HepG2 (cell line): ENCODE data around the gene SYNC. TPM values are rescaled to one million over a fixed set of nuclear protein-coding genes. Genes with fewer than 3 reads are reported as not detected.

Experiments used
- ATF5 ChIP-seq: sonication (generic); formaldehyde crosslinking; IDR thresholded peaks from 2 replicates; pipeline ENCODE4 v1.4.0; 2020; ENCODE audit warnings: mild to moderate bottlenecking, low read depth, missing genetic modification reagents
- CEBPG ChIP-seq: IDR thresholded peaks from 2 replicates; pipeline ENCODE4 v1.6.1; 2016
- FIP1L1 ChIP-seq: fragments of 200-400 bp; formaldehyde crosslinking; IDR thresholded peaks from 2 replicates; pipeline ENCODE4 v1.6.1; 2018; ENCODE audit warnings: low read depth, mild to moderate bottlenecking, low read length, moderate library complexity, borderline replicate concordance; ENCODE audit not compliant: insufficient read depth
- FOXC1 ChIP-seq: sonication (generic); formaldehyde crosslinking; IDR thresholded peaks from 2 replicates; pipeline ENCODE4 v1.8.0; 2022; ENCODE audit warnings: mild to moderate bottlenecking, missing genetic modification reagents, borderline replicate concordance
- GABPA ChIP-seq, 2 experiments: IDR thresholded peaks; 2 replicates each; pipeline ENCODE4 v1.6.1; 2011 to 2016; ENCODE audit warnings: low read depth in 2 of 2, low read length in 1 of 2, missing biosample characterization in 1 of 2, missing genetic modification characterization in 1 of 2
- KDM6A ChIP-seq: IDR thresholded peaks from 2 replicates; pipeline ENCODE4 v1.6.1; 2016; ENCODE audit warnings: low read depth
- LCORL ChIP-seq, 2 experiments: fragments of 450-650 bp in 1 of 2; sonication (generic) in 1 of 2; formaldehyde crosslinking in 1 of 2; IDR thresholded peaks; 2 replicates each; pipeline versions ENCODE4 v1.5.0 to v1.6.1; 2017 to 2020; ENCODE audit warnings: antibody characterized with exemption in 1 of 2, missing genetic modification reagents in 1 of 2
- NFKB2 ChIP-seq: sonication (generic); formaldehyde crosslinking; IDR thresholded peaks from 2 replicates; pipeline ENCODE4 v1.4.0; 2020; ENCODE audit warnings: missing genetic modification reagents, borderline replicate concordance
- SOX5 ChIP-seq: IDR thresholded peaks from 2 replicates; pipeline ENCODE4 v1.6.1; 2016; ENCODE audit warnings: borderline replicate concordance
- SP4 ChIP-seq: sonication (generic); formaldehyde crosslinking; IDR thresholded peaks from 2 replicates; pipeline ENCODE4 v1.8.1; 2023; ENCODE audit warnings: mild to moderate bottlenecking, missing genetic modification reagents
- TOE1 ChIP-seq: sonication (generic); formaldehyde crosslinking; IDR thresholded peaks from 2 replicates; pipeline ENCODE4 v1.4.0; 2020; ENCODE audit warnings: mild to moderate bottlenecking, missing genetic modification reagents
- ZBTB25 ChIP-seq: IDR thresholded peaks from 2 replicates; pipeline ENCODE4 v1.6.1; 2018; ENCODE audit warnings: missing genetic modification reagents
- ZBTB38 ChIP-seq: sonication (generic); formaldehyde crosslinking; IDR thresholded peaks from 2 replicates; pipeline ENCODE4 v1.5.1; 2020; ENCODE audit warnings: mild to moderate bottlenecking, missing genetic modification reagents
- ZFP41 ChIP-seq: sonication (generic); formaldehyde crosslinking; IDR thresholded peaks from 2 replicates; pipeline ENCODE4 v1.4.0; 2020; ENCODE audit warnings: mild to moderate bottlenecking, missing genetic modification reagents, borderline replicate concordance
- ZNF333 ChIP-seq: sonication (generic); formaldehyde crosslinking; IDR thresholded peaks from 2 replicates; pipeline ENCODE4 v1.4.0; 2020; ENCODE audit warnings: mild to moderate bottlenecking, missing genetic modification reagents, borderline replicate concordance
- ZNF501 ChIP-seq: sonication (generic); formaldehyde crosslinking; IDR thresholded peaks from 2 replicates; pipeline ENCODE4 v1.5.1; 2020; ENCODE audit warnings: mild to moderate bottlenecking, moderate library complexity, missing genetic modification reagents
- ZNF543 ChIP-seq: sonication (generic); formaldehyde crosslinking; IDR thresholded peaks from 2 replicates; pipeline ENCODE4 v1.4.0; 2020; ENCODE audit warnings: mild to moderate bottlenecking, missing genetic modification reagents
- ZNF547 ChIP-seq: sonication (generic); formaldehyde crosslinking; IDR thresholded peaks from 2 replicates; pipeline ENCODE4 v1.5.1; 2020; ENCODE audit warnings: mild to moderate bottlenecking, missing genetic modification reagents
- ZNF558 ChIP-seq: sonication (generic); formaldehyde crosslinking; IDR thresholded peaks from 2 replicates; pipeline ENCODE4 v1.9.0; 2022; ENCODE audit warnings: mild to moderate bottlenecking, missing genetic modification reagents, borderline replicate concordance
- ZNF609 ChIP-seq: sonication (generic); formaldehyde crosslinking; IDR thresholded peaks from 2 replicates; pipeline ENCODE4 v1.4.0; 2020; ENCODE audit warnings: mild to moderate bottlenecking, missing genetic modification reagents, borderline replicate concordance
- ZNF747 ChIP-seq: sonication (generic); formaldehyde crosslinking; IDR thresholded peaks from 2 replicates; pipeline ENCODE4 v1.8.1; 2023; ENCODE audit warnings: missing genetic modification reagents, mild to moderate bottlenecking, borderline replicate concordance
- ZNF891 ChIP-seq: sonication (generic); formaldehyde crosslinking; IDR thresholded peaks from 2 replicates; pipeline ENCODE4 v1.5.0; 2020; ENCODE audit warnings: mild to moderate bottlenecking, missing genetic modification reagents
- polyA plus RNA-seq, 8 experiments: library from polyadenylated mRNA; depleted of rRNA in 3 of 8; stranded (reverse) in 7 of 8; unstranded in 1 of 8; fragments of >200 nt; fragmentation: Illumina TruSeq in 4 of 8; extraction: Trizol in 4 of 8; gene quantifications; 2 replicates each; pipeline versions ENCODE4 v1.2.1 to v1.2.3, GENCODE V29; 2011 to 2016; ENCODE audit warnings: low read depth in 4 of 8, missing spikeins in 1 of 8, mixed read lengths in 1 of 8; ENCODE audit not compliant: insufficient read depth in 1 of 8
- total RNA-seq, 5 experiments: library from RNA; depleted of rRNA; stranded (reverse); fragments of >200 nt; fragmentation: Illumina TruSeq; extraction: Trizol; gene quantifications; 2 replicates each; pipeline ENCODE4 v1.2.3, GENCODE V29; 2016; ENCODE audit warnings: low read depth in 1 of 5

The SYNC gene
- total and polyA plus RNA-seq, 2 of the 13 experiments (the other 11 are each of a cell fraction or from before 2014, with no cell fraction given) = 2.4 to 5.4 TPM

DNA sequence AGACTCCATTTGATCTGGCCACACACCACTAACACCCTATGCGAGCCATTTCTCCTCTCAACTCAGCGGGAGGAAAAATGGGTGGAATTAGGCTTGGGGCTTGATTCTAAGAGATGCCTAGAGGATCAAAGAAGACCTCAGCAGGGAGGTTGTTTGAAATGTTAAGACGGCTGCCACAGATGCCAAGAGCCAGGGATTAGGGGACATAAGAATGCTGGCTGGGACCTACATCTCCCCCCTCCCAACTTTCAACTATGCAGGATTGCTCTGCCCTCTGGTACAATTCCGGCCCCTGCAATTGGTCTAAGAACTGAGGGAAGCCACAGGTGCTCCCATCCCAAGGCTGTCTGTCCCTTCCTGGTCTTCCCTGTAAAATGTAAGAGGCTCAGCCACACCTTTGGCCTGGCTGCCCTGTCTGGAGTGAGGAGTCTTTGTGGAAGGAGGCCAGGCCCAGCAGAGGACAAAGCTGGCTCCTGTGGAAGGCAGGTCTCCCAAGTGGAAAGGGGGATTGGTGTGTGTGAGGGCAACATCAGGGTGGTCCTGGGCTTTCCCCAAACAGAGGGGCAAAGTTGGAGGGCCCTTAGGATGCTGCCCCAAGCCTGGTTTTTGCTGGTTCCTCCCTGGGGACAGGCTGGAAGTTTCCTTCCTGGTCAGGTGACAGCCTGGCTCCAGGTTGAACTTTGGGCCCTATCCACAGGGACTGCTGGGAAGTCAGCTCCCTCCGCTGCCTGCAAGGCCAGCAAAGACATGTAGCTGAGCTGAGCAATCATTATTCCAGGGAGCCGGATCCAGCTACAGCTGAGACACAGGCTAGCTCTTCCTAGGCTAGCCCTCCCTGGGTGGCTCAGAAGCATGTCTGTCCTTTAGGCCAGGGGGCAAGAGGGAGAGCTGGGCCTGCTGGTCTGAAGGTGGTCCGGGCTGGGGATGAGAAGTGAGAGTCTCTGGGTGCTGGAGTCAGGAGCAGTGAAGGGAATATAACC, 34.5 kb upstream of the SYNC start (continued):
- TF ChIP-seq ZNF609 (CRISPR knock-in tag) (peak; percentile 76; the same call in 1 of the 2 replicates), ZNF547 (CRISPR knock-in tag) (peak; percentile 26; the same call in 1 of the 2 replicates), CEBPG (peak; percentile 61), ZNF333 (CRISPR knock-in tag) (0 out of 2 replicates have a peak, but pooled peaks have one; percentile 49), SOX5 (CRISPR knock-in tag) (peak; percentile 52; the same call in 1 of the 2 replicates), ZNF558 (CRISPR knock-in tag) (no peak), ATF5 (0 out of 2 replicates have a peak, but pooled peaks have one; percentile 72), ZNF747 (CRISPR knock-in tag) (no peak), ZBTB25 (peak; percentile 63; the same call in 1 of the 2 replicates), LCORL (IDR thresholded peaks at IDR 0.05) (no peak), LCORL (CRISPR knock-in tag; IDR thresholded peaks at IDR 0.05) (peak; percentile 87), SP4 (peak; percentile 36; the same call in 1 of the 2 replicates), ZBTB38 (CRISPR knock-in tag) (peak; percentile 64; the same call in 1 of the 2 replicates), ZFP41 (CRISPR knock-in tag) (no peak), ZNF543 (CRISPR knock-in tag) (peak; percentile 89), KDM6A (CRISPR knock-in tag) (peak; percentile 75), FIP1L1 (no peak), FOXC1 (CRISPR knock-in tag) (peak; percentile 81; the same call in 1 of the 2 replicates), ZNF501 (peak; percentile 41), TOE1 (CRISPR knock-in tag) (no peak), NFKB2 (CRISPR knock-in tag) (peak; percentile 48; the same call in 1 of the 2 replicates), GABPA (IDR thresholded peaks at IDR 0.05; ENCODE audit: low read depth, low read length) (no peak), GABPA (CRISPR knock-in tag; IDR thresholded peaks at IDR 0.05; ENCODE audit: low read depth) (no peak), ZNF891 (CRISPR knock-in tag) (peak; percentile 90)
